Amygdala (tissue), 56 donors: ENCODE data around the gene KRT26.
"Not testable (repeated sequence)": the region's sequence is repeated elsewhere in the genome, so short reads cannot be mapped to it uniquely, and the experiment has no call there.

Experiments used
- DNase-seq, 56 donors: peaks; one replicate each; lab custom pipeline; 2025; lab: John Stamatoyannopoulos, UW

Gene KRT26

GRCh38 chr17:40795019-40795667 lies 23.1 kb upstream of the KRT26 start:
- DNase-seq: no peak

DNA sequence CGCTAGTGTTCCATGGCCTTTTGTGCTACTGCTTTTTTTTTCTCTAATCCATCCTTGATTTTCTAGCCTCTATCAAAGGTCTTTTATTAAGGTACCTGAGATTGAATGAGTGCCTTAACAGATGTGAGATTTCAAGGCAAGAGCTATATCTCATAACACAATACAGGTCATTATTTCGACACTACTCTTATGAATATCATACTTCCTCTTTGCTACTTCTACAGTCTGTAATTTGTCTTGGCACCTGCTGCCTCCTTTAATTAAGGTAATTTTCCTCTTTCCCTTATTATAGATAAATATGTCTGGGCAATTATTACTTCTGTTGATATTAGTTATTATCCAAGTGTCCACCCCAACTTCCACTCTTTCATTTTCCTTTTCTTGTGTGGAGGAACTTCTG lies 22.5 kb upstream of the KRT26 start:
- DNase-seq: no peak

- no peak for DNase-seq
Observed at GRCh38 chr17:40793832-40794231, 21.8 kb upstream of the KRT26 start.

DNA sequence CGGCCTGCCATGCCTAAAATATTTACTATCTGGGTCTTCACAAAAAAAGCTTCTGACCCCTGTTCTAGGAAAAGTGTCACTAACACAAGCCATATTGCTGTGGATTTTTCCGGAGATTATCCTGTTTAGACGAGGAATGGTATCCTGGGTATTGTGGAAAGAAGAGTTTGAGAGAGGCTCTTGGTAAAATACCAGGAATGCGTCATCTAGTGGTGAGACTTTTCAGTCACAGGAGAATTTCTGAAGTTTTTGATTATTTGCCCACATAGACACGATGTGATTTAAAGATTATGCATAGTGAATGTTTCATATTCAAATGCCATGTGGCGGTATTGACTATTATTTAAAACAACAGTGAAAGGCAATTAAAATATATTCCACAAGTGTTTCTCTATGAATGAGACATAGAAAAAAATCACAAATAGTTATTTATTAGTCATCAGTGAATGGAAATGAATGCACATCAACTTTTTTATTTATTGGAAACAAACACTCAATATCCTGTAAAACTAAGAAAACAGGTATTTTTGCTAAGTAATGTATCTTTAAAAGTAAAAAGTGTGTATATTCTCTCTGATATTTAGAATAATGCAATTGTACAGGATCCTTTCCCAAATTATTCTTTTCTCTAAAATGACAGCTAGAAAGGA lies 19.9 kb upstream of the KRT26 start:
- DNase-seq: no peak

DNA sequence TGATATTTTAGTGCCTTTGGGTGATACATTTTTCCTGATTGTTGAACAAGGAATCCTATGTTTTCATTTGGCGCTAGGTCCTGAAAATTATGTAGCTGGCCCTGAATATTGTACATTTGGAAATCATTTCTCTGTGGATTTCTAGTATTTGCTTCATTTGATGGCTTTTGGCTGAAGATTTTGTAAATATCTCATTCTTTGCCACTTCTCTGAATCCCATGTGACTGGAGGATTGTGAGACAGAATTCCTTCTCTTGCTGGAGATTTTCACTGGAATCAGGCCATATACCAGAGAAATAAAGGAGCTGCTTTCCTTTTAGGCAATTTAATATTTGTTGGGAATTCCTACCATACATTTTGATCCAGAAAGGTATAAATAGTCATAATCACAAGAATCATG lies 19.1 kb upstream of the KRT26 start:
- no peak for DNase-seq

DNA sequence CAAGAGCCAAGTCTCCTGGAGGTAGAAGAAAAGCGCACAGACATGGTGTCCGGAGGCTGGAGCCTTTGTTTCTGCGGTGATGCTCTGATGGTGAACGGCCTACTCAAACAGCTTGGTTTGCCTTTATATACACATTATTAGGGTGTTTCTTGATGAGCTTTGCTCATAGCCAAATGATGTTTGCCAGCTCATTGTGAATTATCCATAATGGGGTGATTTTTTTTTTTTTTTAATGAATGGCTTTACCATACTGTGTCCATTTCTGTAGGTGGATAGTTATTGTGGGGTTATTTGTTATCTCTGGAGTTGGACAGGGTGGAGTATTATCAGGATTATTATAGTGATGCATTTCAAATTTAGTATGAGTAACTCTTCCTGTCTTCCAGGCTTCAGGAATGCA lies 10.4 kb upstream of the KRT26 start, which contains the start of gene KRT27:
Gene KRT27 (minus strand): TSS at position 101 of the 400 bp plus-strand sequence. CDS start 57 bp downstream, at position 44.
- no peak for DNase-seq

DNA sequence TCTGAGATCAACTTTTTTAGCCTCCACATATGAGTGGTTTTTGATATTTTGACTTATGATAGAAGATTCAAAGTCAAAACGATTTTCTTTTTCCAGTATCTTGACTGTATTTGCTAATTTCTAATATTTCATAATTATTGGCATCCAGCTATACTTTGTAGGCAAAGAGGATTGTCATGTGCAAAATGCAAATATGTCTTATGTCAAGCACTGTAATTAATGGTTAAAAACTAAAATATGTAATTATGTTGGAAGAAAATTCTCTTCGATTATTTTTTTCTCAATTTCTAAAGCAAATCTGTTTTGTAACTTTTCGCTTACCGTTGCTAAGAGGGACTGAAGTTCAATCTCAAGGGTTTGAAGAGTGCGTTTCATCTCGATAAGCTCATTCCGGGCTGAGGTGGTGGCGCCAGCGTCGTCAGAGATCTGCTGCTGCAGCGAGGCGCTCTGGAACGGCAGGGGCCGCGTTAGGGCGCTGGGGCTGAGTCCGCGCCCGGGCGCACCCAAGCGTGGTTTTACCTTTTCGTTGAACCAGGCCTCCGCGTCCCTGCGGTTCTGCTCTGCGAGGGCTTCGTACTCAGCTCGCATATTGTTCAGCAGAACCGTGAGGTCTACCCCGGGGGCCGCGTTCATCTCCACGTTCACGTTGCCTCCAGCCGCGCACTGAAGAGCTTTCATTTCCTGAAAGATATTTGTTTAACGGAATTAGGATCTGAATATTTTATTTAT lies 7.3 kb upstream of the KRT26 start:
- DNase-seq: no peak

- no peak for DNase-seq
Observed at GRCh38 chr17:40778461-40778860, 6.5 kb upstream of the KRT26 start.

GRCh38 chr17:40777971-40778370 lies 6.0 kb upstream of the KRT26 start:
- no peak for DNase-seq

DNA sequence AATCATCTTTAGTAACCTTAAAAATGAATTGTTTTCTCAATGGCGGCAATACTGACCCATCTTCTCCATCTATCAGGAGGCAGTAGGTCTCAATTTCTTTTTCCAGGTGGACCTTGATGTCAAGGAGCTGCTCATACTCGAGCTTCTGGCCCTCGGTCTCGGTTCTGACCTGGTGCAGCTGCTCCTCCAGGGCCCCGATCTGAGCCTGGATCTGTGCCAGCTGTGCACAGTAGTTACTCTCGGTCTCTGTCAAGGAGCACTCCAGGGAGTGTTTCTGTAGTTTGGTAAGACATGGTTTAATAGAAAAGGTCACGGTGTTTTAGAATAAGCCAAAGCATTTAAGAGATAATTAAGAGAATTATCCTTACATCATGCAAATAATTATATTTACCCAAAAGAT lies 5.5 kb upstream of the KRT26 start:
- no peak for DNase-seq

DNA sequence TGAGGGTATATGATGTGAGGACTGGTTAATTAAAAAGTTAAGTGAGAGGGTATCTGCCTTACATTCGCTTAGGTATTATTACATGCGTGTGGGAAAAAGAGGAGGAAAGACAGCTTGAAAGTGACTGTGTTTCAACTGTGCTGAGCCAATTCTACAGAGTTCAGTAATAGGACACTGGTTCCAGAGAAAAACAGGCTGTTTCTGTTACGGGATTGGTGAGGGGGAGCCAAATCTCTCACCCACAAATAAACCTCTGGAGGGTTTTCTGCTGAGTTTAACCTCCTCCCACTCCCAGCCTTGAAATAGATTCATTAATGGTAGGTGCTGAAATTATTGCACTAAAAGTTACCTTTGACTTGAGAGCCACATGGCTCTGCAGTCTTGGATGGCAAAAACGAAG lies 3.9 kb upstream of the KRT26 start:
- no peak for DNase-seq

DNA sequence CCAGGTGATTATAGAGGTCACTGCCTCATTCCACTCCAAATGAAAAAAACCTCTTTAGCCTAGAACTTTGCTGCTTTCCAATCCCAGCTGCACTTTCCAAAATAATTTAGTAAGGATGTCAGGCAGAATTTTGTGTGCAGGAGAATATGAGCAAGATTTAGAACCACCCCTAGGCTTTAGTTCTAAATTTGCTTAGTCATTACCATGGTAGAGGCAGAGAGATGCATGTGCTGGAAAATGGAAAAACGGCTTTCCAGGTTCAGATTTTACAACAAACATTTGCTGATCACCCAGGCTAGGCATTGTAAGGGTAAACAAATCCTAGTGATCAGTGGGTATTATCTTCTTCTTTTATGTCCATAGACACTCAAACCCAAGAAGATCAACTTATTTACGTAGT lies 6.3 kb downstream of the KRT26 start:
- no peak for DNase-seq

GRCh38 chr17:40763752-40764151 lies 8.2 kb downstream of the KRT26 start:
- DNase-seq: no peak

GRCh38 chr17:40760105-40761016 lies 11.6 kb downstream of the KRT26 start:
- no peak for DNase-seq

DNA sequence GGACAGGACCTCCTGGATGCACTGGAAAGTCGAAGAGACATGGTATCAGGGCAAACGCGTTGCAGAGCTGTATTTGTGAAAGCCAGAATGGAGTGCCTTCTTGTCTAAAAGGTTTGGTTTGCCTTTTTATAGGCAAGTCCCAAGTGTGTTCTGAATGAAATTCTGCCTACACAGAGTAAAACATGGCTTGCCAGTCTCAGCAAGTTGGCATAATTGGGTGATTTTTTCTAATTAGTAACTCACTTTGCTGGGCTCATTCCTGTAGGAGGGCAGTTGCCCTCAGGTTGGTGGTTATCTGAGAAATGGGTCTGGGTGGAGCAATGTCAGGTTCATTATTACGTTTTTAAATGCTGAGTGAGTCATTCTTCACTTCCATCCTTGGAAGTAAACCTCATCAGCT lies 16.8 kb downstream of the KRT26 start, which contains the start of gene KRT25:
Gene KRT25 (minus strand): TSS at position 101 of the 400 bp plus-strand sequence. CDS start 60 bp downstream, at position 41.
- no peak for DNase-seq

- DNase-seq: no peak
Observed at GRCh38 chr17:40753804-40754203, 18.2 kb downstream of the KRT26 start.

- DNase-seq: no peak
Observed at GRCh38 chr17:40751065-40751464, 20.9 kb downstream of the KRT26 start.

- DNase-seq: no peak
Observed at GRCh38 chr17:40750391-40750790, 21.6 kb downstream of the KRT26 start.

- not testable (repeated sequence) for DNase-seq
Observed at GRCh38 chr17:40748666-40749065, 23.3 kb downstream of the KRT26 start.

DNA sequence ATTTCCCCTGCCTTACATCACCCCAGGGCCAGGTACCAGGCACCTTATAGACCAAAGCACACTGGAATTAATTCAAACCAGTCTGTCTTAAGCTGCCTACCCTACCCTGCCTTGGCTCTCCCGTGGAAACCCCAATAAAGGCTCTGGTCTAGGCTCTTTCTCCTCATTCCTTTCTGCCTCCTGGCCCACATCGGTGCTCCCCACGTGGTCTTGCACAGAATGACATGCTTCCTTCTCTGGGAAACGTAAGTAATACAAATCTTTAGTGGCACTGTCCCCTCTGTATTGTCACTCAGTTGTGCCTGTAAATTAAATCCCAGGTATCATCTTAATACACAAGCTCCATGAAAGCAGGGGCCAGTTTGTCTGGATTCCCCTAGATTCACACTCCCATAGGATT lies 33.4 kb downstream of the KRT26 start:
- DNase-seq: no peak

GRCh38 chr17:40735016-40735415 lies 37.0 kb downstream of the KRT26 start:
- no peak for DNase-seq
